ENCODE data around the gene ZBTB26.

- TF ChIP-seq CTCF (IDR thresholded peaks at IDR 0.05; ENCODE audit: low read length) (no peak), EZH2 (IDR thresholded peaks at IDR 0.05; ENCODE audit: borderline replicate concordance, low read length) (no peak)
Measured at GRCh38 chr9:122922713-122923112, 8.6 kb downstream of the ZBTB26 start.
